HCT116 (cell line): ENCODE results near the gene ADGRV1. TPM values are rescaled to one million over a fixed set of nuclear protein-coding genes. Genes with fewer than 3 reads are reported as not detected.

Experiments used
- ATAC-seq: fragments of 200-7000 bp; cut with Tn5 transposase; 2 replicates; pipeline ENCODE4 v1.9.1; 2020; ENCODE audit warnings: mild to moderate bottlenecking, moderate library complexity
- BruUV-seq: library from RNA; stranded (reverse); fragments of 400-500 nt; replicated peaks from 2 replicates; lab custom pipeline; 2021; lab: Mats Ljungman, UMichigan
- CTCF ChIA-PET: fragments of 300-600 bp; sonication (Branson Sonifier 250); formaldehyde crosslinking; loops from one replicate; lab custom pipeline; 2021; ENCODE audit warnings: antibody characterized with exemption; lab: Charles Lee
- POLR2A ChIA-PET: fragments of 300-600, 350-600 bp; sonication (Branson Sonifier 250); formaldehyde crosslinking; loops from one replicate; lab custom pipeline; 2021; ENCODE audit warnings: antibody characterized with exemption; lab: Charles Lee
- RAD21 ChIA-PET, 2 experiments: fragments of 300-600 bp; sonication (Branson Sonifier 250); formaldehyde crosslinking; loops; one replicate each; lab custom pipeline; 2023; ENCODE audit warnings: low total read pairs in 2 of 2; ENCODE audit not compliant: uncharacterized antibody in 2 of 2, unreplicated experiment in 2 of 2, low non-redundant PET in 1 of 2; lab: Charles Lee
- DNase-seq: peaks from one replicate; pipeline ENCODE4 v3.0.0-alpha.2; 2010; ENCODE audit warnings: low read depth, low spot score
- H2AFZ ChIP-seq: fragments of 200-600 bp; shearing (Covaris generic), sonication (generic); 2 replicates; pipeline ENCODE4 v1.6.1; 2017; ENCODE audit warnings: low read depth, mixed run types, mixed read lengths, antibody characterized with exemption, low read length; ENCODE audit not compliant: poor library complexity, severe bottlenecking
- H3K27ac ChIP-seq: 2 replicates; pipeline ENCODE4 v1.5.1; 2012; ENCODE audit warnings: low read depth, low read length
- H3K27me3 ChIP-seq: fragments of 200-600 bp; sonication (generic); 2 replicates; pipeline ENCODE4 v1.6.1; 2016; ENCODE audit warnings: mixed run types, low read length, mixed read lengths; ENCODE audit not compliant: insufficient read depth
- H3K36me3 ChIP-seq, 2 experiments: fragments of 200-500 bp in 1 of 2; fragments of 200-600 bp in 1 of 2; sonication (Bioruptor generic) in 1 of 2; sonication (generic) in 1 of 2; 2 replicates each; pipeline versions ENCODE4 v1.5.1 to v1.6.1; 2014 to 2016; ENCODE audit warnings: low read length in 2 of 2, inconsistent platforms in 1 of 2, mixed read lengths in 1 of 2, mixed run types in 1 of 2; ENCODE audit not compliant: insufficient read depth in 2 of 2, control insufficient read depth in 1 of 2
- H3K4me1 ChIP-seq, 2 experiments: fragments of 200-600 bp in 1 of 2; sonication (generic) in 1 of 2; 2 replicates each; pipeline versions ENCODE4 v1.5.1 to v1.6.1; 2012 to 2017; ENCODE audit warnings: low read length in 2 of 2, inconsistent platforms in 1 of 2, mild to moderate bottlenecking in 1 of 2, mixed read lengths in 1 of 2, mixed run types in 1 of 2, moderate library complexity in 1 of 2; ENCODE audit not compliant: insufficient read depth in 2 of 2, control insufficient read depth in 1 of 2
- H3K4me2 ChIP-seq: fragments of 200-600 bp; sonication (generic); 2 replicates; pipeline ENCODE4 v1.6.1; 2017; ENCODE audit warnings: mixed run types, low read length, mixed read lengths
- H3K4me3 ChIP-seq, 2 experiments: fragments of 200-600 bp in 1 of 2; sonication (generic) in 1 of 2; replicated peaks in 1 of 2; 2 replicates each; pipeline ENCODE4 v1.5.1; 2011 to 2016; ENCODE audit warnings: low read length in 2 of 2, control low read depth in 1 of 2, low read depth in 1 of 2, mild to moderate bottlenecking in 1 of 2, mixed read lengths in 1 of 2, mixed run types in 1 of 2
- H3K79me2 ChIP-seq: fragments of 200-600 bp; sonication (generic); 2 replicates; pipeline ENCODE4 v1.6.1; 2017; ENCODE audit warnings: mild to moderate bottlenecking, mixed run types, low read length, moderate library complexity, mixed read lengths; ENCODE audit not compliant: insufficient read depth
- H3K9ac ChIP-seq: fragments of 200-600 bp; sonication (generic); 2 replicates; pipeline ENCODE4 v1.6.1; 2016; ENCODE audit warnings: low read length, mixed read lengths
- H3K9me2 ChIP-seq: fragments of 200-600 bp; sonication (generic), shearing (Covaris generic); 2 replicates; pipeline ENCODE4 v1.6.1; 2017; ENCODE audit warnings: mixed run types, mild to moderate bottlenecking, moderate library complexity; ENCODE audit not compliant: insufficient read depth
- H3K9me3 ChIP-seq, 2 experiments: fragments of 200-500 bp in 1 of 2; fragments of 200-600 bp in 1 of 2; sonication (Bioruptor generic) in 1 of 2; sonication (generic) in 1 of 2; 2 replicates each; pipeline ENCODE4 v1.6.1; 2014 to 2017; ENCODE audit warnings: low read length in 2 of 2, mixed read lengths in 2 of 2, inconsistent platforms in 1 of 2, low read depth in 1 of 2, mild to moderate bottlenecking in 1 of 2, mixed run types in 1 of 2, moderate library complexity in 1 of 2; ENCODE audit not compliant: control insufficient read depth in 1 of 2, insufficient read depth in 1 of 2
- H4K20me1 ChIP-seq: fragments of 200-600 bp; sonication (generic), shearing (Covaris generic); 2 replicates; pipeline ENCODE4 v1.6.1; 2017; ENCODE audit warnings: mixed run types, mild to moderate bottlenecking, moderate library complexity; ENCODE audit not compliant: insufficient read depth
- CBX3 ChIP-seq: IDR thresholded peaks from 2 replicates; pipeline ENCODE4 v1.6.1; 2012; ENCODE audit warnings: low read depth
- CEBPB ChIP-seq: IDR thresholded peaks from 2 replicates; pipeline ENCODE4 v1.6.1; 2012; ENCODE audit warnings: low read depth
- EGR1 ChIP-seq: IDR thresholded peaks from 2 replicates; pipeline ENCODE4 v1.6.1; 2012; ENCODE audit warnings: low read depth
- ELF1 ChIP-seq: IDR thresholded peaks from 2 replicates; pipeline ENCODE4 v1.6.1; 2012; ENCODE audit warnings: low read depth, borderline replicate concordance
- EZH2 ChIP-seq: fragments of 200-600 bp; sonication (generic); IDR thresholded peaks from 2 replicates; pipeline ENCODE4 v1.6.1; 2017; ENCODE audit warnings: antibody characterized with exemption, mixed run types
- EZH2phosphoT487 ChIP-seq: fragments of 200-600 bp; IDR thresholded peaks from 2 replicates; pipeline ENCODE4 v1.6.1; 2018; ENCODE audit warnings: antibody characterized with exemption, borderline replicate concordance
- SIN3A ChIP-seq: IDR thresholded peaks from 2 replicates; pipeline ENCODE4 v1.6.1; 2012; ENCODE audit warnings: low read depth
- SP1 ChIP-seq: IDR thresholded peaks from 2 replicates; pipeline ENCODE4 v1.6.1; 2012; ENCODE audit warnings: low read depth
- SRF ChIP-seq: IDR thresholded peaks from 2 replicates; pipeline ENCODE4 v1.6.1; 2012; ENCODE audit warnings: low read depth
- TCF7L2 ChIP-seq: IDR thresholded peaks from 2 replicates; pipeline ENCODE4 v1.7.0; 2011; ENCODE audit warnings: borderline replicate concordance, inconsistent platforms; ENCODE audit not compliant: insufficient read depth, insufficient read length; ENCODE audit errors: extremely low read depth
- YY1 ChIP-seq: IDR thresholded peaks from 2 replicates; pipeline ENCODE4 v1.6.1; 2011; ENCODE audit warnings: low read length, low read depth, moderate library complexity, mild to moderate bottlenecking; ENCODE audit not compliant: insufficient replicate concordance; ENCODE audit errors: extremely low read depth
- ZFX ChIP-seq: fragments of 450-650 bp; IDR thresholded peaks from 2 replicates; pipeline ENCODE4 v1.6.1; 2017
- ZNF274 ChIP-seq: fragments of 200-500 bp; sonication (Bioruptor generic); IDR thresholded peaks from 2 replicates; pipeline ENCODE4 v1.6.1; 2014; ENCODE audit warnings: mild to moderate bottlenecking, low read depth, low read length, inconsistent platforms
- intact Hi-C: fragments of 100-400 bp; cut with micrococcal nuclease; formaldehyde crosslinking; loops from 2 replicates; pipeline ENCODE4 v1.10.0; 2022
- total RNA-seq: library from RNA; stranded (reverse); gene quantifications from one replicate; pipeline ENCODE4 v1.2.1, GENCODE V29; 2021; ENCODE audit not compliant: unreplicated experiment
- TF ChIP-seq, protein P1 (sequence below): IDR thresholded peaks from 2 replicates; pipeline ENCODE4 v1.6.1; 2012
- TF ChIP-seq, protein P2 (sequence below): IDR thresholded peaks from 2 replicates; pipeline ENCODE4 v1.6.1; 2012; ENCODE audit warnings: low read depth
- TF ChIP-seq, protein P3 (sequence below): IDR thresholded peaks from 2 replicates; pipeline ENCODE4 v1.6.1; 2011; ENCODE audit warnings: mild to moderate bottlenecking, low read length, moderate library complexity; ENCODE audit not compliant: insufficient replicate concordance; ENCODE audit errors: extremely low read depth
- TF ChIP-seq, protein P4 (sequence below), 3 experiments: fragments of 200-600 bp in 1 of 3; sonication (generic) in 1 of 3; IDR thresholded peaks in 2 of 3; conservative IDR thresholded peaks in 1 of 3; 2 replicates each; pipeline ENCODE4 v1.5.1; 2012 to 2017; ENCODE audit warnings: low read depth in 2 of 3, low read length in 2 of 3, antibody characterized with exemption in 1 of 3, borderline replicate concordance in 1 of 3, control low read depth in 1 of 3, mild to moderate bottlenecking in 1 of 3, mixed read lengths in 1 of 3, mixed run types in 1 of 3, moderate library complexity in 1 of 3; ENCODE audit not compliant: insufficient read depth in 1 of 3

ADGRV1 gene
- total RNA-seq, 1 experiment from 2014 or later: 6.0 TPM

DNA sequence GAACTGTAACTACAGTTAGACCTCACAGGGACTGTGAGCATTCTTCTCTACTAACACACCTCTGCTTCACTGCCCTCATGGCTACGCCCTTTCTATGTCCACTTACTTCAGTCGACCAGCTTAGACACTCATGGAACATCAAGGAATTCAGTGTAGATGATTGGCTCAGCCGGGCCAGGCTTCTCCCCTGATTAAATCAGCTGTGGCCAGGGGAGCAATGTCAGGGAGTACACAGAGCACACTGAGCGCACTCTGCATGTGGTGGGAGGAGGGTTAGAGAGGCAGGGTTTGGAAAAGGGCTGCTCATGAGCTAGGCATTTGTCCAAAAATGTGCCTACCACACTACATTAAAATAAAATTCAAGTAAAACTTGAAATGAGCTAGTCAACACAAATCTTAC is 424.0 kb downstream of the ADGRV1 start:
- POLR2A ChIA-PET: no interaction called here
- Histone ChIP-seq H3K9me3 (no peaks in the 10 kb centered on the region), H3K4me1 (no peaks in the 10 kb centered on the region), H3K4me2 (no peak overlapping the region), H3K79me2 (no peaks in the 10 kb centered on the region), H4K20me1 (no peaks in the 10 kb centered on the region), H3K9me2 (no peaks in the 10 kb centered on the region), H3K27me3 (no peaks in the 10 kb centered on the region), H3K9ac (no peak overlapping the region), H3K36me3 (no peaks in the 10 kb centered on the region), H3K27ac (no peak overlapping the region), H2AFZ (no peak overlapping the region), H3K4me3 (no peak overlapping the region)
- no TSS peak for BruUV-seq
- RAD21 ChIA-PET: no interaction called here
- ATAC-seq: no peak
- DNase-seq: no peak
- TF ChIP-seq YY1 (no peak), SRF (no peak), ZFX (no peak), ELF1 (no peak), TCF7L2 (no peak), SIN3A (no peak), SP1 (no peak), ZNF274 (no peak), EZH2phosphoT487 (no peak), CBX3 (no peak), CEBPB (no peak), EZH2 (no peak), EGR1 (no peak)
- TF ChIP-seq, protein P1, sequence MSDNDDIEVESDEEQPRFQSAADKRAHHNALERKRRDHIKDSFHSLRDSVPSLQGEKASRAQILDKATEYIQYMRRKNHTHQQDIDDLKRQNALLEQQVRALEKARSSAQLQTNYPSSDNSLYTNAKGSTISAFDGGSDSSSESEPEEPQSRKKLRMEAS: no peak
- TF ChIP-seq, protein P2, sequence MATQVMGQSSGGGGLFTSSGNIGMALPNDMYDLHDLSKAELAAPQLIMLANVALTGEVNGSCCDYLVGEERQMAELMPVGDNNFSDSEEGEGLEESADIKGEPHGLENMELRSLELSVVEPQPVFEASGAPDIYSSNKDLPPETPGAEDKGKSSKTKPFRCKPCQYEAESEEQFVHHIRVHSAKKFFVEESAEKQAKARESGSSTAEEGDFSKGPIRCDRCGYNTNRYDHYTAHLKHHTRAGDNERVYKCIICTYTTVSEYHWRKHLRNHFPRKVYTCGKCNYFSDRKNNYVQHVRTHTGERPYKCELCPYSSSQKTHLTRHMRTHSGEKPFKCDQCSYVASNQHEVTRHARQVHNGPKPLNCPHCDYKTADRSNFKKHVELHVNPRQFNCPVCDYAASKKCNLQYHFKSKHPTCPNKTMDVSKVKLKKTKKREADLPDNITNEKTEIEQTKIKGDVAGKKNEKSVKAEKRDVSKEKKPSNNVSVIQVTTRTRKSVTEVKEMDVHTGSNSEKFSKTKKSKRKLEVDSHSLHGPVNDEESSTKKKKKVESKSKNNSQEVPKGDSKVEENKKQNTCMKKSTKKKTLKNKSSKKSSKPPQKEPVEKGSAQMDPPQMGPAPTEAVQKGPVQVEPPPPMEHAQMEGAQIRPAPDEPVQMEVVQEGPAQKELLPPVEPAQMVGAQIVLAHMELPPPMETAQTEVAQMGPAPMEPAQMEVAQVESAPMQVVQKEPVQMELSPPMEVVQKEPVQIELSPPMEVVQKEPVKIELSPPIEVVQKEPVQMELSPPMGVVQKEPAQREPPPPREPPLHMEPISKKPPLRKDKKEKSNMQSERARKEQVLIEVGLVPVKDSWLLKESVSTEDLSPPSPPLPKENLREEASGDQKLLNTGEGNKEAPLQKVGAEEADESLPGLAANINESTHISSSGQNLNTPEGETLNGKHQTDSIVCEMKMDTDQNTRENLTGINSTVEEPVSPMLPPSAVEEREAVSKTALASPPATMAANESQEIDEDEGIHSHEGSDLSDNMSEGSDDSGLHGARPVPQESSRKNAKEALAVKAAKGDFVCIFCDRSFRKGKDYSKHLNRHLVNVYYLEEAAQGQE: no peak
- TF ChIP-seq, protein P3, sequence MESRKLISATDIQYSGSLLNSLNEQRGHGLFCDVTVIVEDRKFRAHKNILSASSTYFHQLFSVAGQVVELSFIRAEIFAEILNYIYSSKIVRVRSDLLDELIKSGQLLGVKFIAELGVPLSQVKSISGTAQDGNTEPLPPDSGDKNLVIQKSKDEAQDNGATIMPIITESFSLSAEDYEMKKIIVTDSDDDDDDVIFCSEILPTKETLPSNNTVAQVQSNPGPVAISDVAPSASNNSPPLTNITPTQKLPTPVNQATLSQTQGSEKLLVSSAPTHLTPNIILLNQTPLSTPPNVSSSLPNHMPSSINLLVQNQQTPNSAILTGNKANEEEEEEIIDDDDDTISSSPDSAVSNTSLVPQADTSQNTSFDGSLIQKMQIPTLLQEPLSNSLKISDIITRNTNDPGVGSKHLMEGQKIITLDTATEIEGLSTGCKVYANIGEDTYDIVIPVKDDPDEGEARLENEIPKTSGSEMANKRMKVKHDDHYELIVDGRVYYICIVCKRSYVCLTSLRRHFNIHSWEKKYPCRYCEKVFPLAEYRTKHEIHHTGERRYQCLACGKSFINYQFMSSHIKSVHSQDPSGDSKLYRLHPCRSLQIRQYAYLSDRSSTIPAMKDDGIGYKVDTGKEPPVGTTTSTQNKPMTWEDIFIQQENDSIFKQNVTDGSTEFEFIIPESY: no peak
- TF ChIP-seq, protein P4, sequence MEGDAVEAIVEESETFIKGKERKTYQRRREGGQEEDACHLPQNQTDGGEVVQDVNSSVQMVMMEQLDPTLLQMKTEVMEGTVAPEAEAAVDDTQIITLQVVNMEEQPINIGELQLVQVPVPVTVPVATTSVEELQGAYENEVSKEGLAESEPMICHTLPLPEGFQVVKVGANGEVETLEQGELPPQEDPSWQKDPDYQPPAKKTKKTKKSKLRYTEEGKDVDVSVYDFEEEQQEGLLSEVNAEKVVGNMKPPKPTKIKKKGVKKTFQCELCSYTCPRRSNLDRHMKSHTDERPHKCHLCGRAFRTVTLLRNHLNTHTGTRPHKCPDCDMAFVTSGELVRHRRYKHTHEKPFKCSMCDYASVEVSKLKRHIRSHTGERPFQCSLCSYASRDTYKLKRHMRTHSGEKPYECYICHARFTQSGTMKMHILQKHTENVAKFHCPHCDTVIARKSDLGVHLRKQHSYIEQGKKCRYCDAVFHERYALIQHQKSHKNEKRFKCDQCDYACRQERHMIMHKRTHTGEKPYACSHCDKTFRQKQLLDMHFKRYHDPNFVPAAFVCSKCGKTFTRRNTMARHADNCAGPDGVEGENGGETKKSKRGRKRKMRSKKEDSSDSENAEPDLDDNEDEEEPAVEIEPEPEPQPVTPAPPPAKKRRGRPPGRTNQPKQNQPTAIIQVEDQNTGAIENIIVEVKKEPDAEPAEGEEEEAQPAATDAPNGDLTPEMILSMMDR (IDR thresholded peaks at IDR 0.05 in 2 of 3, conservative IDR thresholded peaks at IDR 0.05 in 1 of 3; ENCODE audit: borderline replicate concordance in 1 of 3, insufficient read depth in 1 of 3, low read depth in 2 of 3, low read length in 2 of 3): no peak
- CTCF ChIA-PET: no interaction called here
- intact Hi-C loops: no loop called here
